Neural progenitor cell (in vitro differentiated cells): ENCODE data around the gene DDX47.

Source experiments
- EZH2phosphoT487 ChIP-seq: fragments of 200-600 bp; sonication (generic); IDR thresholded peaks from 2 replicates; pipeline ENCODE4 v1.6.1; 2017; ENCODE audit warnings: antibody characterized with exemption
- TF ChIP-seq, protein P1 (sequence below): fragments of 200-600 bp; sonication (generic); IDR thresholded peaks from 2 replicates; pipeline ENCODE4 v1.5.1; 2017; ENCODE audit warnings: antibody characterized with exemption, mild to moderate bottlenecking

DNA sequence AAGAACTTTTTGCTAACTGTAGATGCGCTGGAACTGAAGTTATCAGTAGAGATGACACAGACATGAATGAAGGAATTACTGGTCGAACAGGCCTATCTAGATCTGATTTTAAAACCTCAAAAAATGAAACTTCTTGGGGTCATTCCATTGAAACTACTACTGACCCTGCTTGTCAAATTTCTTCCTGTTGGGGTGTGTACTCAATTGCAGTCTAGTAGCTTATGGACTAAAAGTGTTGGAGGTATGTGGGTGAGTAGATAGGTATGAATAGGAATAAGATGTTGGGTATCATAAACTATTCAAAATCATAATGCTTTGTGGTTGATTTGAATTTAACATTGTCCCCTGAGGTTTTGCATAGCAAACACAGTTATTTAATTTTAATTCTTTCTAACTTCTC lies 18.5 kb upstream of the DDX47 start:
- TF ChIP-seq, protein P1, sequence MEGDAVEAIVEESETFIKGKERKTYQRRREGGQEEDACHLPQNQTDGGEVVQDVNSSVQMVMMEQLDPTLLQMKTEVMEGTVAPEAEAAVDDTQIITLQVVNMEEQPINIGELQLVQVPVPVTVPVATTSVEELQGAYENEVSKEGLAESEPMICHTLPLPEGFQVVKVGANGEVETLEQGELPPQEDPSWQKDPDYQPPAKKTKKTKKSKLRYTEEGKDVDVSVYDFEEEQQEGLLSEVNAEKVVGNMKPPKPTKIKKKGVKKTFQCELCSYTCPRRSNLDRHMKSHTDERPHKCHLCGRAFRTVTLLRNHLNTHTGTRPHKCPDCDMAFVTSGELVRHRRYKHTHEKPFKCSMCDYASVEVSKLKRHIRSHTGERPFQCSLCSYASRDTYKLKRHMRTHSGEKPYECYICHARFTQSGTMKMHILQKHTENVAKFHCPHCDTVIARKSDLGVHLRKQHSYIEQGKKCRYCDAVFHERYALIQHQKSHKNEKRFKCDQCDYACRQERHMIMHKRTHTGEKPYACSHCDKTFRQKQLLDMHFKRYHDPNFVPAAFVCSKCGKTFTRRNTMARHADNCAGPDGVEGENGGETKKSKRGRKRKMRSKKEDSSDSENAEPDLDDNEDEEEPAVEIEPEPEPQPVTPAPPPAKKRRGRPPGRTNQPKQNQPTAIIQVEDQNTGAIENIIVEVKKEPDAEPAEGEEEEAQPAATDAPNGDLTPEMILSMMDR: no peak
- no peak for TF ChIP-seq EZH2phosphoT487
